ENCODE data around the gene HPSE2.

GRCh38 chr10:98461500-98461842 is 774.2 kb downstream of the HPSE2 start:
- TF ChIP-seq RARB (CRISPR knock-in tag; IDR thresholded peaks at IDR 0.05) = no peak
- TF ChIP-seq ZNF70 (CRISPR knock-in tag; IDR thresholded peaks at IDR 0.05) = no peak
- TF ChIP-seq, protein P1, sequence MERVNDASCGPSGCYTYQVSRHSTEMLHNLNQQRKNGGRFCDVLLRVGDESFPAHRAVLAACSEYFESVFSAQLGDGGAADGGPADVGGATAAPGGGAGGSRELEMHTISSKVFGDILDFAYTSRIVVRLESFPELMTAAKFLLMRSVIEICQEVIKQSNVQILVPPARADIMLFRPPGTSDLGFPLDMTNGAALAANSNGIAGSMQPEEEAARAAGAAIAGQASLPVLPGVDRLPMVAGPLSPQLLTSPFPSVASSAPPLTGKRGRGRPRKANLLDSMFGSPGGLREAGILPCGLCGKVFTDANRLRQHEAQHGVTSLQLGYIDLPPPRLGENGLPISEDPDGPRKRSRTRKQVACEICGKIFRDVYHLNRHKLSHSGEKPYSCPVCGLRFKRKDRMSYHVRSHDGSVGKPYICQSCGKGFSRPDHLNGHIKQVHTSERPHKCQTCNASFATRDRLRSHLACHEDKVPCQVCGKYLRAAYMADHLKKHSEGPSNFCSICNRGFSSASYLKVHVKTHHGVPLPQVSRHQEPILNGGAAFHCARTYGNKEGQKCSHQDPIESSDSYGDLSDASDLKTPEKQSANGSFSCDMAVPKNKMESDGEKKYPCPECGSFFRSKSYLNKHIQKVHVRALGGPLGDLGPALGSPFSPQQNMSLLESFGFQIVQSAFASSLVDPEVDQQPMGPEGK (CRISPR knock-in tag; IDR thresholded peaks at IDR 0.05; ENCODE audit: borderline replicate concordance) = no peak
- TF ChIP-seq, protein P2, sequence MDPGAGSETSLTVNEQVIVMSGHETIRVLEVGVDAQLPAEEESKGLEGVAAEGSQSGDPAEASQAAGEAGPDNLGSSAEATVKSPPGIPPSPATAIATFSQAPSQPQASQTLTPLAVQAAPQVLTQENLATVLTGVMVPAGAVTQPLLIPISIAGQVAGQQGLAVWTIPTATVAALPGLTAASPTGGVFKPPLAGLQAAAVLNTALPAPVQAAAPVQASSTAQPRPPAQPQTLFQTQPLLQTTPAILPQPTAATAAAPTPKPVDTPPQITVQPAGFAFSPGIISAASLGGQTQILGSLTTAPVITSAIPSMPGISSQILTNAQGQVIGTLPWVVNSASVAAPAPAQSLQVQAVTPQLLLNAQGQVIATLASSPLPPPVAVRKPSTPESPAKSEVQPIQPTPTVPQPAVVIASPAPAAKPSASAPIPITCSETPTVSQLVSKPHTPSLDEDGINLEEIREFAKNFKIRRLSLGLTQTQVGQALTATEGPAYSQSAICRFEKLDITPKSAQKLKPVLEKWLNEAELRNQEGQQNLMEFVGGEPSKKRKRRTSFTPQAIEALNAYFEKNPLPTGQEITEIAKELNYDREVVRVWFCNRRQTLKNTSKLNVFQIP (CRISPR knock-in tag; IDR thresholded peaks at IDR 0.05; ENCODE audit: borderline replicate concordance, low read depth) = no peak
- no peak for TF ChIP-seq ISL1 (CRISPR knock-in tag; IDR thresholded peaks at IDR 0.05)
- TF ChIP-seq CREB5 (CRISPR knock-in tag; IDR thresholded peaks at IDR 0.05; ENCODE audit: low read depth) = no peak
